ENCODE data around the gene CLIP1. TPM values are rescaled to one million over a fixed set of nuclear protein-coding genes. Genes with fewer than 3 reads are reported as not detected.
A peak's percentile ranks its signal among the peaks of the same experiment; 100 is the strongest.
"Not testable (repeated sequence)": the region's sequence is repeated elsewhere in the genome, so short reads cannot be mapped to it uniquely, and the experiment has no call there.

Gene CLIP1
- polyA plus RNA-seq, 3 donors: 6.7 to 50.9 (median 12.9) TPM

DNA sequence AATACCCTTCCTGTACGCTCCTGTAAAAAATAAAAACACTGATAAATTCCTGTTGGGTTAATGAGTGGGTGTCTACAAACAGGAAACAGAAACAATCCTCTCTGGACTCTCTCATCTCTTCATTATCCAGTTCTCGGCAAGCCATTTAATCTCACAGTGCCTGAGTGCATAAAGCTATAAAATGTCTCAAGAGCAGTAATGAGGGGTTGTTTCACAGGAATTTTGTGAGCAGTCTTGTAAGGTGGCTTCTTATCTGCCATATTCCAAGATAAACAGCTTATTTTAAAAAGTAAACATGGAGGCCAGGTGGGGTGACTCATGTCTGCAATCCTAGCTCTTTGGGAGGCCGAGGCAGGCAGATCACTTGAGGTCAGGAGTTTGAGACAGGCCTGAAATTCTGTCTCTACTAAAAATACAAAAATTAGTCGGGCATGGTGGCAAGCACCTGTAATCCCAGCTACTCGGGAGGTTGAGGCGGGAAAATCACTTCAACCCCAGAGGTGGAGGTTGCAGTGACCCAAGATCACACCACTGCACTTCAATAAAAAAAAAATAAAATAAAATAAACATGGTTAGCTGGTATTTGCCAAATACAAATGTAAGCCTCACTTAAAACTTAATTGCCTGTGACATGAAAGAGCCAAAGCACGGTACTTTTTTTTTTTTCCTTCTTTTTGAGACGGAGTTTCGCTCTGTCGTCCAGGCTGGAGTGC, 54.0 kb downstream of the CLIP1 start:
- DNase-seq: no peak
- no peaks in the 10 kb centered on the region for H3K27me3 ChIP-seq (ENCODE audit: control insufficient read depth in 2 of 2, insufficient read depth in 2 of 2, low read length in 2 of 2)
- peaks cover 20 to 77% of the 10 kb centered on the region in 2 donors for H3K36me3 ChIP-seq (replicated peaks in 1 of 2; ENCODE audit: control insufficient read depth in 1 of 2, insufficient read depth in 2 of 2, low read length in 2 of 2)
- Mint-ChIP-seq H3K36me3 (peaks cover 55 to 80% of the 10 kb centered on the region in 2 donors), H3K27ac (no peak overlapping the region), H3K9me3 (no peaks in the 10 kb centered on the region), H3K4me3 (no peak overlapping the region), H3K4me1 (peaks cover 4% of the 10 kb centered on the region), H3K27me3 (ENCODE audit: low read depth in 3 of 3) (no peaks in the 10 kb centered on the region)
- H3K9ac ChIP-seq (ENCODE audit: insufficient read depth, low read length, poor library complexity, severe bottlenecking): no peak overlapping the region
- H3K4me3 ChIP-seq (replicated peaks in 1 of 3; ENCODE audit: low read depth in 2 of 3, low read length in 3 of 3): no peak overlapping the region
- WGBS (ENCODE audit: insufficient coverage): 70% methylated on average over 4 of the region's 10 CpGs
- no peaks in the 10 kb centered on the region for H3K9me3 ChIP-seq (replicated peaks in 1 of 2; ENCODE audit: control insufficient read depth in 1 of 2, insufficient read depth in 1 of 2, low read length in 2 of 2)
- H3K4me1 ChIP-seq (ENCODE audit: control insufficient read depth in 1 of 2, insufficient read depth in 2 of 2, low read length in 2 of 2): no peaks in the 10 kb centered on the region
- H3K79me2 ChIP-seq (ENCODE audit: insufficient read depth, low read length): peaks cover 42% of the 10 kb centered on the region
- no peak overlapping the region for H3K4me2 ChIP-seq (replicated peaks; ENCODE audit: extremely low read depth, low read length, poor library complexity, severe bottlenecking)
- intact Hi-C loops (cut with micrococcal nuclease): no loop called here
- TF ChIP-seq, protein P1, sequence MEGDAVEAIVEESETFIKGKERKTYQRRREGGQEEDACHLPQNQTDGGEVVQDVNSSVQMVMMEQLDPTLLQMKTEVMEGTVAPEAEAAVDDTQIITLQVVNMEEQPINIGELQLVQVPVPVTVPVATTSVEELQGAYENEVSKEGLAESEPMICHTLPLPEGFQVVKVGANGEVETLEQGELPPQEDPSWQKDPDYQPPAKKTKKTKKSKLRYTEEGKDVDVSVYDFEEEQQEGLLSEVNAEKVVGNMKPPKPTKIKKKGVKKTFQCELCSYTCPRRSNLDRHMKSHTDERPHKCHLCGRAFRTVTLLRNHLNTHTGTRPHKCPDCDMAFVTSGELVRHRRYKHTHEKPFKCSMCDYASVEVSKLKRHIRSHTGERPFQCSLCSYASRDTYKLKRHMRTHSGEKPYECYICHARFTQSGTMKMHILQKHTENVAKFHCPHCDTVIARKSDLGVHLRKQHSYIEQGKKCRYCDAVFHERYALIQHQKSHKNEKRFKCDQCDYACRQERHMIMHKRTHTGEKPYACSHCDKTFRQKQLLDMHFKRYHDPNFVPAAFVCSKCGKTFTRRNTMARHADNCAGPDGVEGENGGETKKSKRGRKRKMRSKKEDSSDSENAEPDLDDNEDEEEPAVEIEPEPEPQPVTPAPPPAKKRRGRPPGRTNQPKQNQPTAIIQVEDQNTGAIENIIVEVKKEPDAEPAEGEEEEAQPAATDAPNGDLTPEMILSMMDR (IDR thresholded peaks at IDR 0.05): no peak
- no peak overlapping the region for H3K27ac ChIP-seq (ENCODE audit: low read depth in 1 of 2, low read length in 2 of 2)
- H4K20me1 ChIP-seq (ENCODE audit: insufficient read depth, low read length): peaks cover 90% of the 10 kb centered on the region
- H2AFZ ChIP-seq (ENCODE audit: insufficient read depth, low read depth, low read length, poor library complexity, severe bottlenecking): no peak overlapping the region

DNA sequence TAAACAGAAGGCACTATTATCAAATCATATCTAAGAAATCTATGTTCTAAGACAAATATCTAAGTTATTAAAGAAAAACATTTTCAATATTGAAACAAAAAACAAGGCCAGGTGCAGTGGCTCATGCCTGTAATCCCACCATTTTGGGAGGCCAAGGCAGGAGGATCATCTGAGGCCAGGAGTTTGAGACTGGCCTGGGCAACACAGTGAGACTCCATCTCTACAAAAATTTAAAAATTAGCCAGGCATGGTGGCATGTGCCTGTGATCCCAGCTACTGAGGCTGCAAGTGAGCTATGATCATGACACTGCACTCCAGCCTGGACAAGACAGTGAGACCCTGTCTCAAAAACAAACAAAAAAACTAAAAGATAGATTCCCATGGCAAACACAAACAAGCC, 54.8 kb downstream of the CLIP1 start:
- H3K9ac ChIP-seq (ENCODE audit: insufficient read depth, low read length, poor library complexity, severe bottlenecking); H3K4me3 ChIP-seq (replicated peaks in 1 of 3; ENCODE audit: low read depth in 2 of 3, low read length in 3 of 3); H3K27me3 ChIP-seq (ENCODE audit: control insufficient read depth in 2 of 2, insufficient read depth in 2 of 2, low read length in 2 of 2); H2AFZ ChIP-seq (ENCODE audit: insufficient read depth, low read depth, low read length, poor library complexity, severe bottlenecking); intact Hi-C loops (cut with micrococcal nuclease); H3K27ac ChIP-seq (ENCODE audit: low read depth in 1 of 2, low read length in 2 of 2); H3K9me3 Mint-ChIP-seq; H3K9me3 ChIP-seq (replicated peaks in 1 of 2; ENCODE audit: control insufficient read depth in 1 of 2, insufficient read depth in 1 of 2, low read length in 2 of 2); H3K4me1 Mint-ChIP-seq; H3K4me1 ChIP-seq (ENCODE audit: control insufficient read depth in 1 of 2, insufficient read depth in 2 of 2, low read length in 2 of 2); DNase-seq; H3K27me3 Mint-ChIP-seq (ENCODE audit: low read depth in 3 of 3); H3K4me3 Mint-ChIP-seq; H3K4me2 ChIP-seq (replicated peaks; ENCODE audit: extremely low read depth, low read length, poor library complexity, severe bottlenecking): not testable (repeated sequence)
- H4K20me1 ChIP-seq (ENCODE audit: insufficient read depth, low read length): peaks cover 82% of the 10 kb centered on the region
- peak overlapping the region in 2 of 7 donors; percentile 51 to 75 for H3K27ac Mint-ChIP-seq
- H3K79me2 ChIP-seq (ENCODE audit: insufficient read depth, low read length): peaks cover 40% of the 10 kb centered on the region
- peaks cover 20 to 77% of the 10 kb centered on the region in 2 donors for H3K36me3 ChIP-seq (replicated peaks in 1 of 2; ENCODE audit: control insufficient read depth in 1 of 2, insufficient read depth in 2 of 2, low read length in 2 of 2)
- peaks cover 58 to 82% of the 10 kb centered on the region in 2 donors for H3K36me3 Mint-ChIP-seq
